ENCODE results near the gene PLPP4. TPM values are rescaled to one million over a fixed set of nuclear protein-coding genes. Genes with fewer than 3 reads are reported as not detected.

Gene PLPP4
- total RNA-seq, 4 donors from 2014 or later = 0.41 to 0.79 TPM; not detected in 2

GRCh38 chr10:120506674-120507073 lies 49.6 kb downstream of the PLPP4 start:
- Histone ChIP-seq H3K4me3 (no peak overlapping the region), H3K4me1 (no peaks in the 10 kb centered on the region), H3K9me3 (no peaks in the 10 kb centered on the region), H3K27me3 (no peaks in the 10 kb centered on the region), H3K36me3 (no peaks in the 10 kb centered on the region), H3K27ac (no peak overlapping the region)
- intact Hi-C loops (cut with DNase I; ENCODE audit: low total_unique reads) = no loop called here
- TF ChIP-seq POLR2A (IDR thresholded peaks at IDR 0.05) (no peak), EP300 (IDR thresholded peaks at IDR 0.05; ENCODE audit: low read depth) (no peak), CTCF (IDR thresholded peaks at IDR 0.05) (no peak), POLR2AphosphoS5 (IDR thresholded peaks at IDR 0.05) (no peak)
- WGBS, 2 donors (ENCODE audit: low coverage in 1 of 2) = 0 to 78% methylated on average over 1 to 3 of the region's 3 CpGs
- no peak for DNase-seq
- in situ Hi-C loops (cut with MboI; ENCODE audit: low pct_ligation_motif_present in 1 of 4, low pct_unique_long_range_greater_than_20kb in 1 of 4, low sequenced_read_pairs in 3 of 4) = no loop called here

- 75 to 88% methylated on average over 1 of the region's 1 CpG for WGBS, 2 donors (ENCODE audit: low coverage in 1 of 2)
- Histone ChIP-seq H3K27me3 (no peaks in the 10 kb centered on the region), H3K4me3 (no peak overlapping the region), H3K9me3 (no peaks in the 10 kb centered on the region), H3K36me3 (no peaks in the 10 kb centered on the region), H3K4me1 (no peaks in the 10 kb centered on the region), H3K27ac (no peak overlapping the region)
- DNase-seq = no peak
- intact Hi-C loops (cut with DNase I; ENCODE audit: low total_unique reads) = no loop called here
- no peak for TF ChIP-seq POLR2AphosphoS5 (IDR thresholded peaks at IDR 0.05)
- no peak for TF ChIP-seq POLR2A (IDR thresholded peaks at IDR 0.05)
- no peak for TF ChIP-seq EP300 (IDR thresholded peaks at IDR 0.05; ENCODE audit: low read depth)
- no peak for TF ChIP-seq CTCF (IDR thresholded peaks at IDR 0.05)
- in situ Hi-C loops (cut with MboI; ENCODE audit: low pct_ligation_motif_present in 1 of 4, low pct_unique_long_range_greater_than_20kb in 1 of 4, low sequenced_read_pairs in 3 of 4) = no loop called here
Observed at GRCh38 chr10:120507175-120507574, 50.1 kb downstream of the PLPP4 start.

- intact Hi-C loops (cut with DNase I; ENCODE audit: low total_unique reads) (no loop called here), in situ Hi-C loops (cut with MboI; ENCODE audit: low pct_ligation_motif_present in 1 of 4, low pct_unique_long_range_greater_than_20kb in 1 of 4, low sequenced_read_pairs in 3 of 4) (no loop called here)
- Histone ChIP-seq H3K4me1 (no peaks in the 10 kb centered on the region), H3K4me3 (no peak overlapping the region), H3K27me3 (no peaks in the 10 kb centered on the region), H3K27ac (no peak overlapping the region), H3K9me3 (no peaks in the 10 kb centered on the region), H3K36me3 (no peaks in the 10 kb centered on the region)
- DNase-seq = no peak
- WGBS, 2 donors (ENCODE audit: low coverage in 1 of 2) = 78% methylated on average over 2 of the region's 2 CpGs; no CpG with 5 or more reads in 1 of the 2 donors
- TF ChIP-seq EP300 (IDR thresholded peaks at IDR 0.05; ENCODE audit: low read depth) (no peak), CTCF (IDR thresholded peaks at IDR 0.05) (no peak), POLR2A (IDR thresholded peaks at IDR 0.05) (no peak), POLR2AphosphoS5 (IDR thresholded peaks at IDR 0.05) (no peak)
Observed at GRCh38 chr10:120507651-120508050, 50.6 kb downstream of the PLPP4 start.

GRCh38 chr10:120508393-120508792 lies 51.4 kb downstream of the PLPP4 start:
- Histone ChIP-seq H3K36me3 (no peaks in the 10 kb centered on the region), H3K9me3 (no peaks in the 10 kb centered on the region), H3K27ac (no peak overlapping the region), H3K27me3 (no peaks in the 10 kb centered on the region), H3K4me3 (no peak overlapping the region), H3K4me1 (no peaks in the 10 kb centered on the region)
- intact Hi-C loops (cut with DNase I; ENCODE audit: low total_unique reads) (no loop called here), in situ Hi-C loops (cut with MboI; ENCODE audit: low pct_ligation_motif_present in 1 of 4, low pct_unique_long_range_greater_than_20kb in 1 of 4, low sequenced_read_pairs in 3 of 4) (no loop called here)
- TF ChIP-seq POLR2A (IDR thresholded peaks at IDR 0.05) = no peak
- TF ChIP-seq EP300 (IDR thresholded peaks at IDR 0.05; ENCODE audit: low read depth) = no peak
- no peak for TF ChIP-seq CTCF (IDR thresholded peaks at IDR 0.05)
- no peak for TF ChIP-seq POLR2AphosphoS5 (IDR thresholded peaks at IDR 0.05)
- WGBS, 2 donors (ENCODE audit: low coverage in 1 of 2) = 62 to 63% methylated on average over 7 of the region's 7 CpGs
- no peak for DNase-seq

All from transverse colon (tissue), 4 donors.